H9 (cell line): ENCODE measurements around the gene EPB41L1. TPM values are rescaled to one million over a fixed set of nuclear protein-coding genes. Genes with fewer than 3 reads are reported as not detected.

Experiments
- DNase-seq: peaks from one replicate; pipeline ENCODE4 v3.0.0-alpha.2; 2017
- H2AFZ ChIP-seq: one replicate; pipeline ENCODE4 v1.6.1; 2013; ENCODE audit warnings: mild to moderate bottlenecking, low read length, control low read depth, moderate library complexity
- H2AK5ac ChIP-seq: 2 replicates; pipeline ENCODE4 v1.6.1; 2013; ENCODE audit warnings: low read length, control low read depth, mixed read lengths; ENCODE audit not compliant: insufficient read length
- H2BK120ac ChIP-seq: one replicate; pipeline ENCODE4 v1.6.1; 2013; ENCODE audit warnings: low read depth, mild to moderate bottlenecking, low read length, control low read depth, inconsistent platforms; ENCODE audit not compliant: poor library complexity, severe bottlenecking
- H2BK12ac ChIP-seq: 2 replicates; pipeline ENCODE4 v1.6.1; 2013; ENCODE audit warnings: low read length, control low read depth, mixed read lengths, low read depth; ENCODE audit not compliant: insufficient read length
- H2BK15ac ChIP-seq: 2 replicates; pipeline ENCODE4 v1.6.1; 2013; ENCODE audit warnings: low read depth, low read length, control low read depth
- H2BK20ac ChIP-seq: one replicate; pipeline ENCODE4 v1.6.1; 2013; ENCODE audit warnings: low read depth, mild to moderate bottlenecking, low read length, control low read depth, inconsistent platforms; ENCODE audit not compliant: poor library complexity, severe bottlenecking
- H2BK5ac ChIP-seq: 2 replicates; pipeline ENCODE4 v1.6.1; 2013; ENCODE audit warnings: low read length, control low read depth, mixed read lengths; ENCODE audit not compliant: insufficient read length
- H3K14ac ChIP-seq: 2 replicates; pipeline ENCODE4 v1.6.1; 2013; ENCODE audit warnings: low read length, control low read depth; ENCODE audit not compliant: insufficient read depth
- H3K18ac ChIP-seq: 2 replicates; pipeline ENCODE4 v1.6.1; 2013; ENCODE audit warnings: low read depth, mild to moderate bottlenecking, mixed read lengths, low read length, control low read depth; ENCODE audit not compliant: insufficient read length
- H3K23ac ChIP-seq: 2 replicates; pipeline ENCODE4 v1.6.1; 2013; ENCODE audit warnings: low read length, control low read depth, mixed read lengths, low read depth; ENCODE audit not compliant: insufficient read length
- H3K23me2 ChIP-seq: 2 replicates; pipeline ENCODE4 v1.6.1; 2013; ENCODE audit warnings: low read depth, mild to moderate bottlenecking, mixed read lengths, low read length, control low read depth; ENCODE audit not compliant: insufficient read length, poor library complexity, severe bottlenecking
- H3K27ac ChIP-seq: 2 replicates; pipeline ENCODE4 v1.5.1; 2013; ENCODE audit warnings: low read length, control low read depth, mixed read lengths, low read depth; ENCODE audit not compliant: insufficient read length
- H3K27me3 ChIP-seq: 2 replicates; pipeline ENCODE4 v1.6.1; 2013; ENCODE audit warnings: low read length, control low read depth, inconsistent platforms; ENCODE audit not compliant: insufficient read depth
- H3K4ac ChIP-seq: 2 replicates; pipeline ENCODE4 v1.6.1; 2013; ENCODE audit warnings: low read depth, mild to moderate bottlenecking, control low read depth, inconsistent platforms, low read length, moderate library complexity
- H3K4me1 ChIP-seq: 2 replicates; pipeline ENCODE4 v1.6.1; 2013; ENCODE audit warnings: low read length, control low read depth, inconsistent platforms; ENCODE audit not compliant: insufficient read depth
- H3K4me2 ChIP-seq: 2 replicates; pipeline ENCODE4 v1.6.1; 2013; ENCODE audit warnings: low read length, control low read depth, mixed read lengths; ENCODE audit not compliant: insufficient read length, insufficient read depth
- H3K56ac ChIP-seq: 2 replicates; pipeline ENCODE4 v1.6.1; 2013; ENCODE audit warnings: low read depth, mild to moderate bottlenecking, mixed read lengths, low read length, control low read depth; ENCODE audit not compliant: insufficient read length
- H3K79me1 ChIP-seq: 2 replicates; pipeline ENCODE4 v1.6.1; 2013; ENCODE audit warnings: low read depth, mild to moderate bottlenecking, moderate library complexity, low read length, control low read depth, inconsistent platforms; ENCODE audit not compliant: insufficient read depth, poor library complexity, severe bottlenecking
- H3K79me2 ChIP-seq: 2 replicates; pipeline ENCODE4 v1.6.1; 2013; ENCODE audit warnings: low read length, control low read depth, inconsistent platforms; ENCODE audit not compliant: insufficient read depth
- H3K9ac ChIP-seq: 2 replicates; pipeline ENCODE4 v1.6.1; 2013; ENCODE audit warnings: low read length, control low read depth, mixed read lengths; ENCODE audit not compliant: insufficient read length; ENCODE audit errors: extremely low read depth
- H3K9me3 ChIP-seq: one replicate; pipeline ENCODE4 v1.6.1; 2013; ENCODE audit warnings: low read depth, low read length, inconsistent platforms; ENCODE audit not compliant: control insufficient read depth
- H3T11ph ChIP-seq: one replicate; pipeline ENCODE4 v1.6.1; 2013; ENCODE audit warnings: mild to moderate bottlenecking, low read length, control low read depth, inconsistent platforms
- H4K20me1 ChIP-seq: one replicate; pipeline ENCODE4 v1.6.1; 2013; ENCODE audit not compliant: control insufficient read depth, insufficient read length, insufficient read depth
- H4K5ac ChIP-seq: 2 replicates; pipeline ENCODE4 v1.6.1; 2013; ENCODE audit warnings: low read depth, mild to moderate bottlenecking, mixed read lengths, low read length, control low read depth; ENCODE audit not compliant: insufficient read length
- H4K8ac ChIP-seq: replicated peaks from 2 replicates; pipeline ENCODE4 v1.6.1; 2013; ENCODE audit warnings: low read length, control low read depth, mixed read lengths, low read depth; ENCODE audit not compliant: insufficient read length
- H4K91ac ChIP-seq: 2 replicates; pipeline ENCODE4 v1.6.1; 2013; ENCODE audit warnings: low read depth, mild to moderate bottlenecking, moderate library complexity, mixed read lengths, low read length, control low read depth; ENCODE audit not compliant: insufficient read length
- H3K27ac Mint-ChIP-seq, 3 experiments: 2 replicates in 2 of 3; 3 replicates in 1 of 3; pipeline ENCODE4 v1.8.0; 2020 to 2021; ENCODE audit warnings: mixed read lengths in 3 of 3, mild to moderate bottlenecking in 1 of 3, moderate library complexity in 1 of 3
- H3K27me3 Mint-ChIP-seq: 2 replicates; pipeline ENCODE4 v1.8.0; 2021; ENCODE audit warnings: low read depth, mild to moderate bottlenecking, moderate library complexity, mixed read lengths
- H3K36me3 Mint-ChIP-seq, 3 experiments: 2 replicates in 2 of 3; 3 replicates in 1 of 3; pipeline ENCODE4 v1.8.0; 2020 to 2021; ENCODE audit warnings: low read depth in 3 of 3, mixed read lengths in 3 of 3; ENCODE audit not compliant: insufficient read depth in 1 of 3
- H3K4me1 Mint-ChIP-seq, 2 experiments: 2 replicates each; pipeline ENCODE4 v1.8.0; 2020; ENCODE audit warnings: mixed read lengths in 2 of 2
- H3K4me3 Mint-ChIP-seq, 2 experiments: 2 replicates in 1 of 2; 3 replicates in 1 of 2; pipeline ENCODE4 v1.8.0; 2020 to 2021; ENCODE audit warnings: mild to moderate bottlenecking in 2 of 2, mixed read lengths in 2 of 2, moderate library complexity in 1 of 2
- H3K9me3 Mint-ChIP-seq, 2 experiments: 2 replicates in 1 of 2; 3 replicates in 1 of 2; pipeline ENCODE4 v1.8.0; 2020; ENCODE audit warnings: mild to moderate bottlenecking in 2 of 2, mixed read lengths in 2 of 2, moderate library complexity in 1 of 2
- CTCF ChIP-seq: fragments of 200-600 bp; sonication (generic); conservative IDR thresholded peaks from 3 replicates; pipeline ENCODE4 v1.8.0; 2021; ENCODE audit warnings: antibody characterized with exemption, mild to moderate bottlenecking
- WGBS: extraction: QIAGEN DNeasy Blood & Tissue Kit; methylation state at CpG from one replicate; pipeline ENCODE4 v1.1.7; 2013; ENCODE audit warnings: missing lambda C conversion rate, low lambda C conversion rate, mixed read lengths; ENCODE audit not compliant: insufficient read length; ENCODE audit errors: extremely low coverage; 5-methylcytosine and 5-hydroxymethylcytosine counted together
- total RNA-seq: library from RNA; stranded (reverse); gene quantifications from 2 replicates; pipeline ENCODE4 v1.2.1, GENCODE V29; 2021

The EPB41L1 gene
- total RNA-seq, 1 experiment from 2014 or later, result 31.1 TPM

- H3T11ph ChIP-seq, result no peak overlapping the region
- H4K8ac ChIP-seq, result no peak overlapping the region
- H3K79me1 ChIP-seq, result no peaks in the 10 kb centered on the region
- no peak overlapping the region for H3K18ac ChIP-seq
- H4K20me1 ChIP-seq, result no peaks in the 10 kb centered on the region
- no peak overlapping the region for H2BK5ac ChIP-seq
- no peak overlapping the region for H3K23ac ChIP-seq
- TF ChIP-seq CTCF, result no peak
- no peak overlapping the region for H4K91ac ChIP-seq
- H2BK20ac ChIP-seq, result no peak overlapping the region
- H3K27me3 Mint-ChIP-seq, result no peaks in the 10 kb centered on the region
- no peak overlapping the region for H3K4ac ChIP-seq
- no peaks in the 10 kb centered on the region for H3K79me2 ChIP-seq
- H3K27ac ChIP-seq, result no peak overlapping the region
- no peak overlapping the region for H2BK15ac ChIP-seq
- H2AFZ ChIP-seq, result no peak overlapping the region
- no peaks in the 10 kb centered on the region for H3K27me3 ChIP-seq
- H3K27ac Mint-ChIP-seq, result no peak overlapping the region
- no peaks in the 10 kb centered on the region for H3K9me3 Mint-ChIP-seq
- no peaks in the 10 kb centered on the region for H3K23me2 ChIP-seq
- H3K36me3 Mint-ChIP-seq, result peaks cover 0 to 4% (median 0%) of the 10 kb centered on the region in 3 experiments; a peak in 3 of 7 replicates
- no CpG with 5 or more reads among the region's 10 CpGs for WGBS
- H2BK120ac ChIP-seq, result no peak overlapping the region
- peaks cover 16 to 24% of the 10 kb centered on the region in 2 experiments for H3K4me1 Mint-ChIP-seq
- DNase-seq, result no peak
- H2BK12ac ChIP-seq, result no peak overlapping the region
- H3K4me3 Mint-ChIP-seq, result no peak overlapping the region
- H3K14ac ChIP-seq, result no peak overlapping the region
- H3K9ac ChIP-seq, result no peak overlapping the region
- H3K4me1 ChIP-seq, result no peaks in the 10 kb centered on the region; the same call in none of the 2 replicates
- no peak overlapping the region for H3K56ac ChIP-seq
- H3K9me3 ChIP-seq, result no peaks in the 10 kb centered on the region
- H2AK5ac ChIP-seq, result no peak overlapping the region
- no peak overlapping the region for H4K5ac ChIP-seq
- no peak overlapping the region for H3K4me2 ChIP-seq
Measured at GRCh38 chr20:36175475-36175995, 21.0 kb downstream of the EPB41L1 start.
